ENCODE data around the gene CTIF.

The CTIF gene

GRCh38 chr18:48689548-48689947 lies 150.7 kb downstream of the CTIF start:
- no peak for DNase-seq

- DNase-seq = no peak
These were observed 151.7 kb downstream of the CTIF start for GRCh38 chr18:48690494-48690893.

- DNase-seq = no peak
These were observed 154.2 kb downstream of the CTIF start for GRCh38 chr18:48693006-48693405.

- DNase-seq = peak; percentile 23
These were observed 154.9 kb downstream of the CTIF start for GRCh38 chr18:48693625-48694262.

GRCh38 chr18:48694295-48694694 lies 155.5 kb downstream of the CTIF start:
- DNase-seq = no peak

GRCh38 chr18:48695671-48696070 lies 156.8 kb downstream of the CTIF start:
- no peak for DNase-seq

- DNase-seq = no peak
These were observed 157.4 kb downstream of the CTIF start for GRCh38 chr18:48696218-48696617.

- DNase-seq = no peak
These were observed 158.6 kb downstream of the CTIF start for GRCh38 chr18:48697441-48697840.

GRCh38 chr18:48698707-48699106 lies 159.9 kb downstream of the CTIF start:
- no peak for DNase-seq

GRCh38 chr18:48699761-48700160 lies 160.9 kb downstream of the CTIF start:
- DNase-seq = no peak

- DNase-seq = no peak
These were observed 161.6 kb downstream of the CTIF start for GRCh38 chr18:48700446-48700845.

- no peak for DNase-seq
These were observed 163.7 kb downstream of the CTIF start for GRCh38 chr18:48702346-48703027.

GRCh38 chr18:48703028-48703386 lies 164.2 kb downstream of the CTIF start:
- DNase-seq = no peak

GRCh38 chr18:48703418-48703817 lies 164.6 kb downstream of the CTIF start:
- DNase-seq = no peak

- DNase-seq = no peak
These were observed 166.2 kb downstream of the CTIF start for GRCh38 chr18:48705043-48705442.

GRCh38 chr18:48705531-48705930 lies 166.7 kb downstream of the CTIF start:
- DNase-seq = no peak

GRCh38 chr18:48706731-48707130 lies 167.9 kb downstream of the CTIF start:
- no peak for DNase-seq

- no peak for DNase-seq
These were observed 168.9 kb downstream of the CTIF start for GRCh38 chr18:48707636-48708296.

- DNase-seq = no peak
These were observed 170.0 kb downstream of the CTIF start for GRCh38 chr18:48708807-48709206.

- no peak for DNase-seq
These were observed 170.7 kb downstream of the CTIF start for GRCh38 chr18:48709371-48710062.

- peak; percentile 50 for DNase-seq
These were observed 173.0 kb downstream of the CTIF start for GRCh38 chr18:48711651-48712486.

- DNase-seq = no peak
These were observed 174.5 kb downstream of the CTIF start for GRCh38 chr18:48713309-48713708.

GRCh38 chr18:48714873-48715272 lies 176.0 kb downstream of the CTIF start:
- DNase-seq = no peak
